HepG2 (cell line): ENCODE results near the gene SS18L1. TPM values are rescaled to one million over a fixed set of nuclear protein-coding genes. Genes with fewer than 3 reads are reported as not detected.

Source experiments
- ARNT2 ChIP-seq: sonication (generic); formaldehyde crosslinking; IDR thresholded peaks from 2 replicates; pipeline ENCODE4 v1.8.0; 2022; ENCODE audit warnings: mild to moderate bottlenecking, low read depth, missing genetic modification reagents, moderate library complexity
- ETV5 ChIP-seq: IDR thresholded peaks from 2 replicates; pipeline ENCODE4 v1.6.1; 2018; ENCODE audit warnings: missing biosample characterization, missing genetic modification reagents, inconsistent platforms, borderline replicate concordance
- NBN ChIP-seq: fragments of 450-650 bp; conservative IDR thresholded peaks from 2 replicates; pipeline ENCODE4 v1.6.1; 2017
- NRL ChIP-seq: sonication (generic); formaldehyde crosslinking; IDR thresholded peaks from 2 replicates; pipeline ENCODE4 v1.5.0; 2020; ENCODE audit warnings: missing genetic modification reagents, mild to moderate bottlenecking, moderate library complexity, borderline replicate concordance
- SOX13 ChIP-seq, 3 experiments: fragments of 450-650 bp in 1 of 3; sonication (generic) in 1 of 3; formaldehyde crosslinking in 1 of 3; IDR thresholded peaks in 2 of 3; conservative IDR thresholded peaks in 1 of 3; 2 replicates each; pipeline versions ENCODE4 v1.5.0 to v1.6.1; 2016 to 2020; ENCODE audit warnings: antibody characterized with exemption in 1 of 3, mild to moderate bottlenecking in 1 of 3, missing compliant biosample characterization in 1 of 3, missing genetic modification reagents in 1 of 3, moderate library complexity in 1 of 3
- TBL1XR1 ChIP-seq: fragments of 150-350 bp; IDR thresholded peaks from 2 replicates; pipeline ENCODE4 v1.6.1; 2014; ENCODE audit warnings: borderline replicate concordance, low read length; ENCODE audit not compliant: partially characterized antibody
- YEATS4 ChIP-seq: sonication (generic); formaldehyde crosslinking; IDR thresholded peaks from 2 replicates; pipeline ENCODE4 v1.4.0; 2020; ENCODE audit warnings: missing genetic modification reagents, borderline replicate concordance
- ZFP1 ChIP-seq: IDR thresholded peaks from 2 replicates; pipeline ENCODE4 v1.6.1; 2016
- ZFYVE20 ChIP-seq: sonication (generic); formaldehyde crosslinking; IDR thresholded peaks from 2 replicates; pipeline ENCODE4 v1.8.0; 2023; ENCODE audit warnings: low read depth, mild to moderate bottlenecking, moderate library complexity, missing genetic modification reagents, borderline replicate concordance
- ZNF720 ChIP-seq: sonication (generic); formaldehyde crosslinking; IDR thresholded peaks from 2 replicates; pipeline ENCODE4 v1.4.0; 2020; ENCODE audit warnings: missing genetic modification reagents
- ZSCAN25 ChIP-seq: sonication (generic); formaldehyde crosslinking; IDR thresholded peaks from 2 replicates; pipeline ENCODE4 v1.8.0; 2022; ENCODE audit warnings: mild to moderate bottlenecking, missing genetic modification reagents
- polyA plus RNA-seq, 8 experiments: library from polyadenylated mRNA; depleted of rRNA in 3 of 8; stranded (reverse) in 7 of 8; unstranded in 1 of 8; fragments of >200 nt; fragmentation: Illumina TruSeq in 4 of 8; extraction: Trizol in 4 of 8; gene quantifications; 2 replicates each; pipeline versions ENCODE4 v1.2.1 to v1.2.3, GENCODE V29; 2011 to 2016; ENCODE audit warnings: low read depth in 4 of 8, missing spikeins in 1 of 8, mixed read lengths in 1 of 8; ENCODE audit not compliant: insufficient read depth in 1 of 8
- total RNA-seq, 5 experiments: library from RNA; depleted of rRNA; stranded (reverse); fragments of >200 nt; fragmentation: Illumina TruSeq; extraction: Trizol; gene quantifications; 2 replicates each; pipeline ENCODE4 v1.2.3, GENCODE V29; 2016; ENCODE audit warnings: low read depth in 1 of 5
- TF ChIP-seq, protein P1 (sequence below): sonication (generic); formaldehyde crosslinking; IDR thresholded peaks from 2 replicates; pipeline ENCODE4 v1.4.0; 2020; ENCODE audit warnings: missing genetic modification reagents, borderline replicate concordance

Gene SS18L1
- total and polyA plus RNA-seq, 2 of the 13 experiments (the other 11 are each of a cell fraction or from before 2014, with no cell fraction given): 17.8 to 27.6 TPM

DNA sequence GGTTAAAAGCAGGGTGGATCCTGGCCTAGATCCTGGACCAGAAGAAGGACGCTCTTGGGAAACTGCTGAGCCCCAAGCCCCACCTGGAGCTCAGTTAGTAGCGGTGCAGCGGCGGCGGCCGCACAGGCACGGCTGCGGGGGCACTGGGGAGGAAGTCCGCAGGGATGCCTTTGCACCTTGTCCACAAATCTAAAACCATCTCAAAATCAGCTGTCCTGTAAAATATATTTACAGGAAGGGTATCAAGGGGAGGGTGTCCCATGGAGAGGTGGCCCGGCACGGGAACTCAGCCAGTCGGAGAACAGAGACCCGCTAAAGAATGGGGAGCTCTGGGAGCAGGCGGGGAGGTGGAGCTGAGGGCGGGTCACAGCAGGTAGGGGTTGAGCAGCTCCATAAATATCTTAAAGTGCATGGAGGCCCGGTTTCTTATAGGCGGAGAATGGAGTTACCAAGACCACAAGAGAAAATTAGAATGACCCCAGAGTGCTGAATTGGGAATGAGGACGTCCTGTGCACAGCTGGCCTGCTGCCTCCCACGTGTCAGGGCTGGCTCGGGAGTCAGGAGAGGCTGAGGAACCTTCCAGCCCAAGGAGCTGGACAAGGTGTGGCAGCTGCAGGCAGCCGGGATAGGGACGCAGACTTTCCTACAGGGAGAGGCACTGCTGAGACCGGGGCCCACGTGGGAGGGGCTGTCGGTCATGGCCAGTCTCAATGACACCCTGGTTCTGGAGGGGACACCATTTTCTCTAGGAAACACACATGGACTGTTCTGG, 47.3 kb downstream of the SS18L1 start (continued):
- TF ChIP-seq, protein P1, sequence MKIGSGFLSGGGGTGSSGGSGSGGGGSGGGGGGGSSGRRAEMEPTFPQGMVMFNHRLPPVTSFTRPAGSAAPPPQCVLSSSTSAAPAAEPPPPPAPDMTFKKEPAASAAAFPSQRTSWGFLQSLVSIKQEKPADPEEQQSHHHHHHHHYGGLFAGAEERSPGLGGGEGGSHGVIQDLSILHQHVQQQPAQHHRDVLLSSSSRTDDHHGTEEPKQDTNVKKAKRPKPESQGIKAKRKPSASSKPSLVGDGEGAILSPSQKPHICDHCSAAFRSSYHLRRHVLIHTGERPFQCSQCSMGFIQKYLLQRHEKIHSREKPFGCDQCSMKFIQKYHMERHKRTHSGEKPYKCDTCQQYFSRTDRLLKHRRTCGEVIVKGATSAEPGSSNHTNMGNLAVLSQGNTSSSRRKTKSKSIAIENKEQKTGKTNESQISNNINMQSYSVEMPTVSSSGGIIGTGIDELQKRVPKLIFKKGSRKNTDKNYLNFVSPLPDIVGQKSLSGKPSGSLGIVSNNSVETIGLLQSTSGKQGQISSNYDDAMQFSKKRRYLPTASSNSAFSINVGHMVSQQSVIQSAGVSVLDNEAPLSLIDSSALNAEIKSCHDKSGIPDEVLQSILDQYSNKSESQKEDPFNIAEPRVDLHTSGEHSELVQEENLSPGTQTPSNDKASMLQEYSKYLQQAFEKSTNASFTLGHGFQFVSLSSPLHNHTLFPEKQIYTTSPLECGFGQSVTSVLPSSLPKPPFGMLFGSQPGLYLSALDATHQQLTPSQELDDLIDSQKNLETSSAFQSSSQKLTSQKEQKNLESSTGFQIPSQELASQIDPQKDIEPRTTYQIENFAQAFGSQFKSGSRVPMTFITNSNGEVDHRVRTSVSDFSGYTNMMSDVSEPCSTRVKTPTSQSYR (CRISPR knock-in tag): no peak
- no peak for TF ChIP-seq ZFYVE20 (CRISPR knock-in tag)
- 0 out of 2 replicates have a peak, but pooled peaks have one; percentile 30 for TF ChIP-seq NRL (CRISPR knock-in tag)
- no peak for TF ChIP-seq ETV5 (CRISPR knock-in tag)
- TF ChIP-seq ARNT2 (CRISPR knock-in tag): no peak
- no peak for TF ChIP-seq SOX13 (IDR thresholded peaks at IDR 0.05)
- TF ChIP-seq SOX13 (CRISPR knock-in tag; conservative IDR thresholded peaks at IDR 0.05 in 1 of 2, IDR thresholded peaks at IDR 0.05 in 1 of 2): no peak
- TF ChIP-seq TBL1XR1: no peak
- TF ChIP-seq NBN: no peak
- no peak for TF ChIP-seq ZSCAN25
- no peak for TF ChIP-seq ZFP1 (CRISPR knock-in tag)
- TF ChIP-seq YEATS4: no peak
- TF ChIP-seq ZNF720 (CRISPR knock-in tag): no peak
